Keratinocyte (primary cell): ENCODE measurements around the gene OR7G3.

Source experiments
- CTCF ChIP-seq, 3 experiments: IDR thresholded peaks in 1 of 3; conservative IDR thresholded peaks in 1 of 3; optimal IDR thresholded peaks in 1 of 3; 2 replicates in 2 of 3; 3 replicates in 1 of 3; pipeline versions ENCODE3 to v1.5.1; 2011; ENCODE audit warnings: low read length in 3 of 3, mild to moderate bottlenecking in 3 of 3, moderate library complexity in 2 of 3, control low read depth in 1 of 3, inconsistent platforms in 1 of 3; ENCODE audit not compliant: insufficient read depth in 2 of 3; ENCODE audit errors: extremely low read depth in 1 of 3
- EZH2 ChIP-seq: IDR thresholded peaks from one replicate; pipeline ENCODE4 v1.6.1; 2012; ENCODE audit warnings: inconsistent platforms, mild to moderate bottlenecking, low read length, moderate library complexity

GRCh38 chr19:9151367-9151766 lies 24.6 kb upstream of the OR7G3 start:
- TF ChIP-seq CTCF (optimal IDR thresholded peaks at IDR 0.05 in 1 of 3, IDR thresholded peaks at IDR 0.05 in 1 of 3, conservative IDR thresholded peaks at IDR 0.05 in 1 of 3; ENCODE audit: extremely low read depth in 1 of 3, insufficient read depth in 2 of 3, low read length in 3 of 3) (no peak), EZH2 (no peak)
